Endothelial cell of umbilical vein (primary cell): ENCODE results near the gene HOXC5. TPM values are rescaled to one million over a fixed set of nuclear protein-coding genes. Genes with fewer than 3 reads are reported as not detected.

Source experiments
- BruUV-seq: library from RNA; stranded (reverse); fragments of 400-500 nt; replicated peaks from 2 replicates; lab custom pipeline; 2021; lab: Mats Ljungman, UMichigan
- CTCF ChIA-PET: fragments of 300-600, 350-600 bp; sonication (Branson Sonifier 250); formaldehyde crosslinking; loops from one replicate; lab custom pipeline; 2021; ENCODE audit warnings: antibody characterized with exemption, inconsistent platforms; lab: Charles Lee
- POLR2A ChIA-PET: fragments of 300-600, 350-600 bp; sonication (Branson Sonifier 250); formaldehyde crosslinking; loops from one replicate; lab custom pipeline; 2021; ENCODE audit warnings: antibody characterized with exemption, inconsistent platforms; lab: Charles Lee
- DNase-seq: peaks from one replicate; pipeline ENCODE4 v3.0.0-alpha.2; 2011; ENCODE audit warnings: low read depth, low spot score
- FAIRE-seq: peaks from 2 replicates; lab custom pipeline; 2011; peaks lifted over from hg19 to GRCh38; lab: Jason Lieb, UNC
- H2AFZ ChIP-seq: 2 replicates; pipeline ENCODE4 v1.6.0; 2012; ENCODE audit warnings: low read depth, low read length, control low read depth, inconsistent platforms
- H3K27ac ChIP-seq: 2 replicates; pipeline ENCODE4 v1.5.1; 2011; ENCODE audit warnings: low read depth, mild to moderate bottlenecking, control low read depth, low read length, moderate library complexity; ENCODE audit not compliant: insufficient read depth
- H3K27me3 ChIP-seq, 2 experiments: 2 replicates each; pipeline versions ENCODE4 v1.6.0 to v1.6.1; 2011; ENCODE audit warnings: low read length in 2 of 2, mixed read lengths in 1 of 2; ENCODE audit not compliant: control insufficient read depth in 2 of 2, insufficient read depth in 2 of 2
- H3K36me3 ChIP-seq, 2 experiments: 2 replicates in 1 of 2; 3 replicates in 1 of 2; pipeline ENCODE4 v1.5.1; 2011; ENCODE audit warnings: low read length in 2 of 2, mild to moderate bottlenecking in 1 of 2, moderate library complexity in 1 of 2; ENCODE audit not compliant: control insufficient read depth in 2 of 2, insufficient read depth in 2 of 2; ENCODE audit errors: extremely low read depth in 1 of 2
- H3K4me1 ChIP-seq: 3 replicates; pipeline ENCODE4 v1.5.1; 2011; ENCODE audit warnings: mild to moderate bottlenecking, low read length; ENCODE audit not compliant: control insufficient read depth, insufficient read depth; ENCODE audit errors: extremely low read depth
- H3K4me2 ChIP-seq: 2 replicates; pipeline ENCODE4 v1.6.1; 2011; ENCODE audit warnings: low read length, control low read depth, mixed read lengths; ENCODE audit not compliant: insufficient read depth
- H3K4me3 ChIP-seq, 3 experiments: fragments of 200-600 bp in 1 of 3; sonication (generic), shearing (Covaris generic) in 1 of 3; replicated peaks in 1 of 3; 2 replicates each; pipeline ENCODE4 v1.5.1; 2011 to 2016; ENCODE audit warnings: control low read depth in 3 of 3, low read length in 3 of 3, mild to moderate bottlenecking in 2 of 3, inconsistent platforms in 1 of 3, low read depth in 1 of 3, moderate library complexity in 1 of 3; ENCODE audit not compliant: insufficient read depth in 1 of 3
- H3K79me2 ChIP-seq: 2 replicates; pipeline ENCODE4 v1.6.0; 2012; ENCODE audit warnings: low read length, inconsistent platforms; ENCODE audit not compliant: control insufficient read depth, insufficient read depth
- H3K9ac ChIP-seq: replicated peaks from 2 replicates; pipeline ENCODE3; 2011; ENCODE audit warnings: low read length, control low read depth; ENCODE audit not compliant: insufficient read depth; ENCODE audit errors: extremely low read depth
- H3K9me1 ChIP-seq: replicated peaks from 3 replicates; pipeline ENCODE4 v1.6.0; 2011; ENCODE audit warnings: mild to moderate bottlenecking, low read length; ENCODE audit not compliant: control insufficient read depth, insufficient read depth; ENCODE audit errors: extremely low read depth
- H3K9me3 ChIP-seq: replicated peaks from 2 replicates; pipeline ENCODE4 v1.5.1; 2012; ENCODE audit warnings: low read length, inconsistent platforms; ENCODE audit not compliant: control insufficient read depth, insufficient read depth
- H4K20me1 ChIP-seq: replicated peaks from 2 replicates; pipeline ENCODE3; 2011; ENCODE audit warnings: mild to moderate bottlenecking, low read length; ENCODE audit not compliant: control insufficient read depth, insufficient read depth; ENCODE audit errors: extremely low read depth
- CTCF ChIP-seq, 2 donors: IDR thresholded peaks; 1 replicate in 1 of 2; 2 replicates in 1 of 2; pipeline ENCODE4 v1.5.1; 2011; ENCODE audit warnings: low read length in 2 of 2, mild to moderate bottlenecking in 2 of 2, moderate library complexity in 2 of 2, control low read depth in 1 of 2, inconsistent platforms in 1 of 2, low read depth in 1 of 2; ENCODE audit not compliant: insufficient read depth in 1 of 2; ENCODE audit errors: extremely low read depth in 1 of 2
- EZH2 ChIP-seq: IDR thresholded peaks from 2 replicates; pipeline ENCODE4 v1.6.1; 2012; ENCODE audit warnings: borderline replicate concordance, low read depth, mild to moderate bottlenecking, moderate library complexity, low read length, inconsistent platforms; ENCODE audit not compliant: severe bottlenecking
- FOS ChIP-seq: IDR thresholded peaks from 2 replicates; pipeline ENCODE4 v1.6.1; 2011; ENCODE audit warnings: mild to moderate bottlenecking, low read length, moderate library complexity, borderline replicate concordance; ENCODE audit not compliant: insufficient read depth
- GATA2 ChIP-seq: IDR thresholded peaks from 2 replicates; pipeline ENCODE4 v1.7.0; 2011; ENCODE audit warnings: low read depth, mild to moderate bottlenecking, moderate library complexity, mixed read lengths, low read length; ENCODE audit not compliant: insufficient read length, insufficient read depth
- JUN ChIP-seq: IDR thresholded peaks from 2 replicates; pipeline ENCODE4 v1.6.1; 2011; ENCODE audit warnings: borderline replicate concordance, low read depth; ENCODE audit not compliant: insufficient read length, insufficient read depth
- MAX ChIP-seq: IDR thresholded peaks from 2 replicates; pipeline ENCODE4 v1.6.1; 2011; ENCODE audit not compliant: insufficient read depth, insufficient read length
- MYC ChIP-seq: IDR thresholded peaks from one replicate; pipeline ENCODE4 v1.6.1; 2011; ENCODE audit warnings: mild to moderate bottlenecking, low read depth, low read length
- POLR2A ChIP-seq: IDR thresholded peaks from 2 replicates; pipeline ENCODE4 v1.6.1; 2012; ENCODE audit warnings: low read depth, mild to moderate bottlenecking, control low read depth, low read length
- POLR2AphosphoS5 ChIP-seq: IDR thresholded peaks from 2 replicates; pipeline ENCODE4 v1.6.1; 2012; ENCODE audit warnings: low read depth, mild to moderate bottlenecking, control low read depth, low read length, moderate library complexity; ENCODE audit not compliant: insufficient read depth
- dilution Hi-C: fragments of 300-500 bp; cut with MboI; formaldehyde crosslinking; loops from one replicate; pipeline ENCODE4 v1.15.0; 2019; ENCODE audit warnings: low sequenced_read_pairs; ENCODE audit not compliant: extremely low pct_ligation_motif_present
- intact Hi-C: fragments of 100-400 bp; cut with micrococcal nuclease; formaldehyde crosslinking; loops from one replicate; pipeline ENCODE4 v1.10.0; 2022
- polyA plus RNA-seq, 4 experiments: library from polyadenylated mRNA; depleted of rRNA in 3 of 4; stranded (reverse) in 3 of 4; unstranded in 1 of 4; fragments of >200 nt; gene quantifications; 2 replicates each; pipeline versions ENCODE4 v1.2.1 to v1.2.3, GENCODE V29; 2011 to 2012; ENCODE audit warnings: missing spikeins in 1 of 4
- total RNA-seq: library from RNA; stranded (reverse); gene quantifications from 2 replicates; pipeline ENCODE4 v1.2.3, GENCODE V29; 2021

The HOXC5 gene
- total and polyA plus RNA-seq, 2 donors (not counting 3 experiments of a cell fraction or from before 2014, with no cell fraction given), result not detected

GRCh38 chr12:53987787-53988230 lies 45.0 kb upstream of the HOXC5 start:
- FAIRE-seq, result no peak
- CTCF ChIA-PET, result interaction anchor here (0.6 to 2.6 kb wide), 8 partner anchors 12 to 220 kb away, joined by 3 to 8 read pairs (median 4); partner anchors contain the start of gene HOXC9
- POLR2A ChIA-PET, result no interaction called here
- Histone ChIP-seq H3K9me1 (no peaks in the 10 kb centered on the region), H3K4me1 (no peaks in the 10 kb centered on the region), H3K4me3 (no peak overlapping the region), H3K9me3 (no peaks in the 10 kb centered on the region), H3K27me3 (peaks cover 90 to 92% of the 10 kb centered on the region in 2 experiments), H3K27ac (no peak overlapping the region), H3K36me3 (no peaks in the 10 kb centered on the region), H3K4me2 (no peak overlapping the region), H2AFZ (no peak overlapping the region), H3K9ac (no peak overlapping the region), H4K20me1 (no peaks in the 10 kb centered on the region), H3K79me2 (no peaks in the 10 kb centered on the region)
- no TSS peak for BruUV-seq
- dilution Hi-C loops, result no loop called here
- TF ChIP-seq JUN, result no peak
- no peak for TF ChIP-seq FOS
- no peak for TF ChIP-seq POLR2AphosphoS5
- TF ChIP-seq MAX, result no peak
- no peak for TF ChIP-seq EZH2
- TF ChIP-seq GATA2, result no peak
- no peak for TF ChIP-seq POLR2A
- TF ChIP-seq MYC, result no peak
- TF ChIP-seq CTCF (IDR thresholded peaks at IDR 0.05; ENCODE audit: extremely low read depth in 1 of 2, insufficient read depth in 1 of 2, low read depth in 1 of 2, low read length in 2 of 2), result no peak
- DNase-seq, result no peak
- intact Hi-C loops, result loop anchor here (2.0 to 5.0 kb wide), 2 partner anchors 197 to 286 kb away; no protein-coding TSS in a partner anchor
